ENCODE measurements around the gene NAV3. TPM values are rescaled to one million over a fixed set of nuclear protein-coding genes. Genes with fewer than 3 reads are reported as not detected.

Gene NAV3
- total RNA-seq (ENCODE audit: low replicate concordance), result 83.1 and 121 TPM in 2 replicates

- DNase-seq (ENCODE audit: low read depth), result peak; percentile 86
- peak within 1 kb of the TSS; percentile 14 for H3K4me3 ChIP-seq (ENCODE audit: low read depth, low read length)
- TF ChIP-seq, protein P1, sequence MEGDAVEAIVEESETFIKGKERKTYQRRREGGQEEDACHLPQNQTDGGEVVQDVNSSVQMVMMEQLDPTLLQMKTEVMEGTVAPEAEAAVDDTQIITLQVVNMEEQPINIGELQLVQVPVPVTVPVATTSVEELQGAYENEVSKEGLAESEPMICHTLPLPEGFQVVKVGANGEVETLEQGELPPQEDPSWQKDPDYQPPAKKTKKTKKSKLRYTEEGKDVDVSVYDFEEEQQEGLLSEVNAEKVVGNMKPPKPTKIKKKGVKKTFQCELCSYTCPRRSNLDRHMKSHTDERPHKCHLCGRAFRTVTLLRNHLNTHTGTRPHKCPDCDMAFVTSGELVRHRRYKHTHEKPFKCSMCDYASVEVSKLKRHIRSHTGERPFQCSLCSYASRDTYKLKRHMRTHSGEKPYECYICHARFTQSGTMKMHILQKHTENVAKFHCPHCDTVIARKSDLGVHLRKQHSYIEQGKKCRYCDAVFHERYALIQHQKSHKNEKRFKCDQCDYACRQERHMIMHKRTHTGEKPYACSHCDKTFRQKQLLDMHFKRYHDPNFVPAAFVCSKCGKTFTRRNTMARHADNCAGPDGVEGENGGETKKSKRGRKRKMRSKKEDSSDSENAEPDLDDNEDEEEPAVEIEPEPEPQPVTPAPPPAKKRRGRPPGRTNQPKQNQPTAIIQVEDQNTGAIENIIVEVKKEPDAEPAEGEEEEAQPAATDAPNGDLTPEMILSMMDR (IDR thresholded peaks at IDR 0.05; ENCODE audit: insufficient read depth, low read length), result no peak
These were observed at the start of gene NAV3 for GRCh38 chr12:77830583-77831351. Gene NAV3, plus strand, starts transcription at chr12:77830894. Its CDS starts 568 bp downstream, at chr12:77831462.

GRCh38 chr12:77782034-77782433 lies 48.7 kb upstream of the NAV3 start:
- TF ChIP-seq, protein P1 (IDR thresholded peaks at IDR 0.05; ENCODE audit: insufficient read depth, low read length), result no peak
- DNase-seq (ENCODE audit: low read depth), result no peak
- no peak overlapping the region for H3K4me3 ChIP-seq (ENCODE audit: low read depth, low read length)

- no peak overlapping the region for H3K4me3 ChIP-seq (ENCODE audit: low read depth, low read length)
- TF ChIP-seq, protein P1 (IDR thresholded peaks at IDR 0.05; ENCODE audit: insufficient read depth, low read length), result no peak
- DNase-seq (ENCODE audit: low read depth), result no peak
These were observed 47.9 kb upstream of the NAV3 start for GRCh38 chr12:77782766-77783165.

DNA sequence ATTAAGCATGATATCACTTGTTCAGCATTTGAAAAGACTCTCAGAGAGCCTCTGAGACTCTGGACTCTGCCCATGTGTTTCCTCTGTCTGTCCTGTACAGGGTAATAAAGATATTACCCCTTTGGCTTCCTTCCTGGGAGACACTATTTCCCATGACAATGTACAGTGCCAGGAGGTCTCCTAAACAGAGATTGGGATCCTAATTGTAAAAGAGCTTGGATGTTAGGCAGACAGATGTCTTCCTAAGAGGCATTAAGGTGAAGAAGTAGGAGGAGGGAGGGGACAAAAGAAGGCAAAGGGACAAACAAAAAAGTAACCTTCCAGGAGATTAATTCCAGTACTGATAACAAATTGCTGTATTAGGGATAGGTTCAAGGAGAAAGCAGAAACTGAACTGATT lies 45.5 kb upstream of the NAV3 start:
- H3K4me3 ChIP-seq (ENCODE audit: low read depth, low read length), result no peak overlapping the region
- DNase-seq (ENCODE audit: low read depth), result no peak

GRCh38 chr12:77786675-77787074 lies 44.0 kb upstream of the NAV3 start:
- no peak for DNase-seq (ENCODE audit: low read depth)
- H3K4me3 ChIP-seq (ENCODE audit: low read depth, low read length), result no peak overlapping the region
- TF ChIP-seq, protein P1 (IDR thresholded peaks at IDR 0.05; ENCODE audit: insufficient read depth, low read length), result no peak

More for the DNA sequence above, 45.5 kb upstream of the NAV3 start:
- TF ChIP-seq, protein P1 (IDR thresholded peaks at IDR 0.05; ENCODE audit: insufficient read depth, low read length), result no peak

DNA sequence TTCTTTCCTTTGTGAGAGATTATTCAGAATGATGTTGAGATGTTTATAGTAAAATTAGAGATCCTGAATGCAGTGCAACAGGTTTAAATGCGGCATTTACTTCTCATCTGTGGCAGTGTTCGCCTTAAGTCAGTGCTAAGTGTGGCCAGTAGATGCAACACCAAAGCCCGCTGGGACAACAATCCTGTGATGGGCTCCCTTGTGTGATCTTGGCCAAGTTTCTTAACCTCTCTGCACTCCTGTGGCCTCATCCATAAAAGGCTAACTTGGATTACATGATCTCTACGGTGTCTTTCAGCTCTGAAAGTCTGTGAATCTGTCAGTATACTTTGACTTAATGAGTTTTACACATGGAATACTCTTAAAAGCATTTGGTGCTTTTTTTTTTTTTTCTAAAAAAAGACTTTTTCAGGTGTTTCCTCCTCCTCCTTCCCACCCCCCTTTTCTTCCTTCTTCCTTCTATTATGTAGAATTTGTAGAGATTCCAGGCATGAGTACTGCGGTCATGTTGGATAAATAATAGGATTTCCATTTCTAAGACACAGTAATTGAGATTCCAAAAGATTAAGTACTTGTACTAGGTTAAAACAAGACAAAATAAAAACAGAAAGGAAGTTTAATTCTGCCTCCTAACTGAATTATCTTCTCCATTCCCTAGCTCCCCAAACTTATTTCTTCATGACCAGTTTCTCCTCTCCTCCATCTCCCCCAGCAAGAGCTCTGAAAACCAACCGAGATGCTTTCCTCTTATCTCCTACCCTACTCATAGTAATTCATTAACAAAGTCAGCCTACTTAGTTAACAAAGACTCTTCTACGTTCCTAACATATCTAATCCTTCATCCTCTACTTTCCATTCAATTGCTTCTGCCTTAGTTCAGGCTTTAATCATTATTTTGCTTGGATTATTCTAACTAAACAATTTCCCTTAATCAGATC lies 42.2 kb upstream of the NAV3 start:
- TF ChIP-seq, protein P1 (IDR thresholded peaks at IDR 0.05; ENCODE audit: insufficient read depth, low read length), result no peak

More for the DNA sequence above, 42.2 kb upstream of the NAV3 start:
- DNase-seq (ENCODE audit: low read depth), result no peak
- no peak overlapping the region for H3K4me3 ChIP-seq (ENCODE audit: low read depth, low read length)
